Left renal cortex interstitium (tissue), 4 donors: ENCODE data around the gene ZKSCAN2. TPM values are rescaled to one million over a fixed set of nuclear protein-coding genes. Genes with fewer than 3 reads are reported as not detected.
A peak's percentile ranks its signal among the peaks of the same experiment; 100 is the strongest.

Experiments used
- DNase-seq, 4 donors: peaks; one replicate each; pipeline ENCODE4 v3.0.0-alpha.2; 2013; ENCODE audit warnings: low read depth in 4 of 4, low spot score in 2 of 4, missing footprints in 1 of 4
- polyA plus RNA-seq, 4 donors: library from polyadenylated mRNA; unstranded; fragments of 120-200 nt; gene quantifications; one replicate each; pipeline ENCODE4 v1.2.1, GENCODE V29; 2013; ENCODE audit not compliant: insufficient read length in 4 of 4

ZKSCAN2 gene
- 10 to 100 TPM; 10.9 to 11.7 (median 11.4) TPM for polyA plus RNA-seq

DNA sequence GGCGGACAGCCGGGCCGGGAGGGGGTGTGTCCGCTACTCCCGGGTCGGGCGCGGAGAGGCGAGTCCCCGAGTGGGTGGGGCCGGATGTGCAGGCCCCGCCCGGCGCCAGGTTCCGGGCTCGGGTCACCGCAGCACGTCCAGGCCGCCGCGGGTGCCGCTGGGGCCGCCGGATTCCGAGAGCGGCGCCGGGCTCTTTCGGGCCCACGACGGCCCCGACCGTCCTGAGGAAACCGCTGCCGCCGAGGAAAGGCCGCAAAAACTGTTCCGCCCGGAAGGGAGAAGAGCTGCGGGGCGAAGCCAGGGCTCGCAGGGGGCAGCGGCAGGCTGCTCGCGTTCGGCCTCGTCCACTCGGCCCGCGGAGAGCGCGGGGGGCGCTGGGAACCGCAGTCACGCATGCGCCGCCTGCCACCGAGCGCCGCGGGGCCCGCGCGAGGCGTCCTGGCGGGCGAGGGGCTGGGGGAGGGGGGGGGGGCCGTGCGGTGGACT, at the start of gene ZKSCAN2:
Gene ZKSCAN2 (minus strand): TSS at position 376 of the 486 bp plus-strand sequence. CDS start 718 bp downstream, outside the sequence.
- peak; percentile 64 to 77 (median 74) for DNase-seq

DNA sequence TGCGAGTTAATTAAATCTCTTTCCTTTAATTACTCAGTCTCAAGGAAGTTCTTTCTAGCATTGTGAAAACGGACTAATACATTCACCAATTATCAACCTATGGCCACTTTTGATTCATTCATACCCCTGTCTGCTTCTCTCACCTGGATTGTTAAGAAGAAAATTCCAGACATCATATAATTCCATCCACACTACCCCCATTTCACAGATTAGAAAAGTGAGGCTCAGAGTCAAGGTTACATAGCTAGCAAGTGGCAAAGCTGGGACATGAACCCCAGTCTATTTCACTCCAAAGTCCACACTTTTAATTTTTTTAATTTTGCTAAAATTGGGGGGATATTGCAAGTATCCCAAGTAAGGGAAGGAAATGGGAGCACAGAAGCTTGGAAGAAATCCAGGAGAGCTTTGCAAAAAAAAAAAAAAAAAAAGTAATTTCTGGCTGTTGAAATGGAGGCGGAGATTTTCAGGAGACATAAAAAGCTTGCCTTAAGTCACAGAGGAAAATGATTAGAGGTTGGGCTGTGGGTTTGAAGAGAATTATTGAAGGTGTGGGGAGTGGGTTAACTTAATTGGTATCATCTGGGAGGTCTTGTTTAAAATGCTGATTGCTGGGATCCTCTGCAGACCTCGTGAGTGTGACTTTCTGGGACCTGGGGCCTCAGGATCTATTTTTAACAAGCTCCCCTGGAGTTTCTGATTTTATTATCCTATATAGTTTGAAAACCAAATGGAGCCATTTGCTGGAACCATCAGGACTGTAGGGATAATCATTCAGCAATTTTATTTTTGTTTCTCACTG, 42.3 kb upstream of the ZKSCAN2 start:
- DNase-seq, result no peak

DNA sequence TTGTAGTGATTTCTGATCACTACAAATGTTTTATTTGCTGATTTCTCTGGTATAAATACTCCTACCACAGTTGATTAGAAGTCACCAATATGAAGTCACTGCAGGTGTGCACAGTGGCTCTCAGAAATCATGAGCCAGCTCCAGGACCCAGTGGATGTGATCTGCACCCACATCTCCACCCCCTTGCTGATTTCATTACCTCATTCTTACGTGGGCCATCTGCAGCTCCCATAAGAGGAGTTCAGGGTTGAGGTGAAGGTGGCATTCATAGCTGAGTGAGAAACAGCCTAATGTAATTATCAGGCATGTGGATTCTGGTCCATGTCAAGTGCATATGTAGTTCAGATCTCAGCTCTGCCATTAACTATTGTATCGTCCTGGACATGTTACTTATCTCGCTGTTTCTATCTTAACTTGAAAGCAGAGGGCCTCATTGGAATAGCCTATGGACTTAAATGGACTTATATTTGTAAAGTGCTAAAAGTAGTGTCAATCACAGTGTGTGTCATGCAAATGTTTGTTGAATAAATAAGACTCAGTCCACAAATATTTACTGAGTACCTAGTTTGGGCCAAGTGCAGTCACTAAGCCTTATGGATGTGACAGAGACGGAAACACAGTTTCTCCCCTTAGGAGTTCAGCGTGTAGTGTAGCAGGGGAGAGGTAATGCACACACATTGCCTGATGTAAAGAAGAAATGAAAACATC, 40.7 kb upstream of the ZKSCAN2 start:
- no peak for DNase-seq

DNA sequence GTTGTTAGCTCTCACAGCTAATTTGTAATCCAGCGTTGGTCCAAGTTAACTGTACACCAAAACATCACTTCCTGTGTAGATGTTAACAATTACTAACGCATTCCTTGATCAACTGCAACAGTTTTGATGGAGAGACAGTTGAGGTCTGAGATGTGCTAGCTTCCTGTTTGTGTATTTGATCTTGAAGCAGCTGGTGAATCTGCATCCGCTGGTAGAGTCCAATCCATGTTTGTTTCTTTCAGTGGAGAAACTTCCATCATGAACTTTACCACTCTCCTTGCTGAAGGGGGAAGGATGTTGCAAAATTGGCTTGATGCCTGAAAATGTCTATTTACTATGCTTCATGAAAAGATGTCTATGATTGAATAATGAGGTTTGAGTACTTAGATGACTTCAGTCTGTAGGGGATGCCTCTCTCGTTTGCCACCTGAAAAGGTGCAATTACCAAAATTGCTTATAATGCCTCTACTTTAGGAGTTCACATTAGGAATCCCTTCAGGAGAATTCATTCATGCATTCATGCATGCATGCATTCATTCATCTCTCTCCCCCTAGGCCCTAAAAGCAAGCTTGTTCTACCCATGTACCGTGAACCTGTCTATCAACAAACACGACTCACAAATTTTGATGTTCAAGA, 39.6 kb upstream of the ZKSCAN2 start:
- no peak for DNase-seq

DNA sequence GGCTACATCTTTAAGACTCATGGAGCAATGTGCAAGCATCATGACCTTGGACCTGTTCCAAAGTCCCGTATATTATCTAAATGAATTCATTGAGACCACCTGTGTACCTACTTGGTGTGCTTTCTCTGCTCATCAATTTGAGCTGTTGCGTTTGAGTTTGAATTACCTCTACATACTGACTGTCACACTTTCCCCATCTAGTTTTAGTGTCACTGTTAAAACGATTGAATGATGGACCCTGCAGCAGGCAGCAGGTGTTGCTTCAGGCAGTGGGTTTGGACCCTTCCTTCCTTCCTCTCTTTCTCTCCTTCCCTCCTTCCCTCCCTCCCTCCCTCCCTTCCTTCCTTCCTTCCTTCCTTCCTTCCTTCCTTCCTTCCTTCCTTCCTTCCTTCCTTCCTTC, 33.9 kb upstream of the ZKSCAN2 start:
- no peak for DNase-seq

DNA sequence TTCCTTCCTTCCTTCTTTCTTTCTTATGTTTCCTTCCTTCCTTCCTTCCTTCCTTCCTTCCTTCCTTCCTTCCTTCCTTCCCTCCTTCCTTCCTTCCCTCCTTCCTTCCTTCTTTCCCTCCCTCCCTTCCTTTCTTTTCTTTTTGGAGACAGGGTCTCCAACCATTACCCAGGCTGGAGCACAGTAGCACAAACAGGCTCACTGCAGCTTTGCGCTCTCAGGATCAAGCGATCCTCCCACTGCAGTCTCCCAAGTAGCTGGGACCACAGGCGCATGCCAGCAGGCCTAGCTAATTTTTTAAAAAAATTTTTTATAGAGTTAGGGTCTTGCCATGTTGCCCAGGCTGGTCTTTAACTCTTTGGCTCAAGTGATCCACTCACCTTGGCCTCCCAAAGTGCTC, 31.8 kb upstream of the ZKSCAN2 start:
- DNase-seq, result no peak

DNA sequence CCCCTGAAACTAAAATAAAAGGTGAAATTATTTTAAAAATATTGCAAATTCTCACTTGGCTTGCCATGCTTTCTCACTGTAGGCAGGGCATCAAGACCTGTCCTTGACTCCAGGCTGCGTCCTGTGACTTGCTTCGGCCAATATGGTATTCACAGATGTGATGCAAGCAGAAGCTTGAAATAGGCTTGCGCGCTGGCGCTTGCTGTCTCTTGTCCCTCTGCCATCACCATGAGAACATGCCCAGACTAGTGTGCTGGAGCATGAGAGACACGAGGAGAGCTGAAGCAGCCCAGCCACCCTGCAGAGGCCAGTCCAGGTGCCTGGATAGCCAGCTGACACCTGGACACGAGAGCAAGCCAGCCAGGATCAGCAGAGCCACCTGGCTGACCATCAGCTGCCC, 21.8 kb upstream of the ZKSCAN2 start:
- no peak for DNase-seq

DNA sequence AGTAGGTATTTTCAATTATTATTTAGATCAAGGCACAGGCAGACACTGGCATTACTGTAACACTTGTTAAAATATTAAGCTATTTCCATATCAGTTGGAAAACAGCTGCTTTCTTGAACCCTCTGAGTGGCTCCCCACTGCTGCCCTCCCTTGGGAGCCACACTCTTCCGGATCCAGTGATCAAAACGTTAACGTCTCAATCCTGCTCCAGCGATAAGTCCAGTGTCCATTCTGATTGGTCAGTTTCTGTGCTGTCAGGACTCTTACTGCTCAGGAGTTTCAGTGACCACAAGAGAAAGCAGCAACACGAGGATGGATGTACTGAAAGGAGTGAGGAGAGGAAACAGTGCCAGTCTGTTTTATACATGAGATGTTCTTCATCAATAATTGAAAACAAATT, 13.8 kb upstream of the ZKSCAN2 start:
- DNase-seq, result no peak

DNA sequence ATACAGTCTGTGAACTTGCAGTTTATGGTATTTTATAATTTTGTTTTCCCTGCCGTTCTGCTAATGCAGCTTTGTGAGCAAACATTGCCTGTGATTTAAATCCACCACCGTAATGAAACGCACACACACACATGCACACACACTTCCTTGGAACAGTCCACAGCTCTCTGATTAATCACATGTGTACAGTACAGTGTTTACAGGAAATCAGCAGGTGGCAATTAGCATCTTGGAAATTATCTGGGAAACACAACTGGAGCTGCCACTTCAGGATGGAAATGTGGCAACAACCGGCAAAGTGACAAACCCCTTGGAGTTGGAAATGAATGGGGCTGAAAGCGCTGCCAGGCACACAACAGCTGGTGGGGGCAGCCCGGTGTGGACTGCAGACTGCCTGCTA, 12.9 kb upstream of the ZKSCAN2 start:
- DNase-seq, result no peak

DNA sequence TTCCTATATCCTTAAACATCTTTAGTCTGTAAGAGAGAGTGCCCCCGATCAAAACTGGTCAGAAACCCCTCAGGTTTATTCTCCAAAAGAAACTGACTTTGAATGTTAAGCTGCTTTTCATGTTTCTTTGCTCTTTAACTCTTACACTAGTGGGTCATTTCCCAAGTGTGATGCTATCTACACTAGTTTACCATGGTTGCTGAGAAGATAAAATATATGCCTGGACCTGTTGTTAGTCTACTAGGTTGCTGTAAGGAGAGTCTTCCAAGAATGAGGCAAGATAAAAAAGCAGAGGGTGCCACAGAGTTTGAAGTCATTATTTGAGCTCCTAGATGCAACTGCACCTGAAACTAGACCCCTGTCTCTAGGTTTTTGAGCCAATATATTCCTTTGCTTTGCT, 12.2 kb upstream of the ZKSCAN2 start:
- DNase-seq, result no peak

DNA sequence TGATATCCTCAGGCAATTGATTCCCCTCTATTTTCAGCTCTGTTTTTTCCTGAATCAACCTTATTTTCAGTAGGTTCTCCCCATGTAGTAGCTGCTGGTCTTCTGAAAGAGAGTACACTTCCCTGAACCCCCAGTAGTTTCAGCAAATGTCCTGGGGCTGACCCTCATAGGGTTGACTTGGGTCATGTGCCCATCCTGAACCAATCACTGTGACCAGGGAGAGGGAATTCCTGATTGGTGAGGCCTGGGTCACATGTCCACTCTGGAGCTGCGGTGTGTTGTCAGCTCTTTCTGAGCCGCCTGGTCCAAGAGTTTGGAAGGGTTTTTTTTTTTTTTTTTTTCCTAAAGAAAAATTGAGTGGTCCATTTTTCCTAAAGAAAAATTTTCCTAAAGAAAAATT, 8.3 kb upstream of the ZKSCAN2 start:
- DNase-seq, result no peak

DNA sequence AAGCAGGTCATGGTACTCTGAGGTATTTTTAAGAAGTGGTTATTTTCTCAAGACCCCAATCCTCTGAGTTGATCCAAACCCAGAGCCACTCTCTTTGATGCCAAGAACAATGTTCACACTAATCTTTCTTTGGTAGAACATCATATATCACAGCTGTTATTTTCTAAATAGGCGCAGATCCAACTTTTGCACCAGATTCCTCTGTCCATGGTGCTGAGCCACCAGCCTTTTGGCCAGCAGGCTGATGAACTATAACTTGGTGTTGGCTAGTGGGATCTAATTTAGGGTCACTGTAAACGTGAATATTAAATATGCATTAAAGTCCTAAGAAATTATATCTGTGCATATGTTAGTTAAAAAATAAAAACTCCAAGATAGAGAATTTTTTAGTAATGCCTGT, 7.0 kb upstream of the ZKSCAN2 start:
- no peak for DNase-seq

DNA sequence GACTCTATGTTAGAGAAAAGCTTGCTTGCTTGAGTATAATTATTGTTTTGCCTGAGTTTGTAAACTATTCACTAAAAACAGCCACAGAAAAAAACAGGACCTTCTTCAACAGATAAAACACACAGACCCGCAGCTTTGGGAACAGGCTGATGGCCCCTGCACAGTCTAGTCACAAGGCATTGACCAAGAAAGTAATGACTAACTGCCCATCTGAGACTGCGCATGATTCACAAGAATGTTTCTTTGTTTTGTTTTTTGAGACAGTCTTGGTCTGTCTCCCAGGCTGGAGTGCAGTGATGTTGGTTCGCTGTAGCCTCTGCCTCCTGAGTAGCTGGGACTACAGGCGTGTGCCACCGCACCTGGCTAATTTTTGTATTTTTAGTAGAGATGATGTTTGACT, 2.8 kb upstream of the ZKSCAN2 start:
- DNase-seq, result no peak

DNA sequence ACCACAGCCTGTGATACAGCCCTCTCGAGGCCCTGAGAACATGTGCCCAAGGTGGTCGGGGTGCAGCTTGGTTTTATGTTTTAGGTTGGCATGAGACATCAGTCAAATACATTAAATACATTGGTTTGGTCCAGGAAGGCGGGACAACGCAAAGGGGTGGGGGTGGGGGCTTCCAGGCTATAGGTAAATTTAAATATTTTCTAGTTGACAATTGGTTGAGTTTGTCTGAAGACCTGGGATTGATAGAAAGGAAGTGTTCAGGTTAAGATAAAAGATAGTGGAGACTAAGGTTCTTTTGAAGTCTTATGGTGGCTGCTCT, 1.2 kb upstream of the ZKSCAN2 start:
- DNase-seq, result no peak

DNA sequence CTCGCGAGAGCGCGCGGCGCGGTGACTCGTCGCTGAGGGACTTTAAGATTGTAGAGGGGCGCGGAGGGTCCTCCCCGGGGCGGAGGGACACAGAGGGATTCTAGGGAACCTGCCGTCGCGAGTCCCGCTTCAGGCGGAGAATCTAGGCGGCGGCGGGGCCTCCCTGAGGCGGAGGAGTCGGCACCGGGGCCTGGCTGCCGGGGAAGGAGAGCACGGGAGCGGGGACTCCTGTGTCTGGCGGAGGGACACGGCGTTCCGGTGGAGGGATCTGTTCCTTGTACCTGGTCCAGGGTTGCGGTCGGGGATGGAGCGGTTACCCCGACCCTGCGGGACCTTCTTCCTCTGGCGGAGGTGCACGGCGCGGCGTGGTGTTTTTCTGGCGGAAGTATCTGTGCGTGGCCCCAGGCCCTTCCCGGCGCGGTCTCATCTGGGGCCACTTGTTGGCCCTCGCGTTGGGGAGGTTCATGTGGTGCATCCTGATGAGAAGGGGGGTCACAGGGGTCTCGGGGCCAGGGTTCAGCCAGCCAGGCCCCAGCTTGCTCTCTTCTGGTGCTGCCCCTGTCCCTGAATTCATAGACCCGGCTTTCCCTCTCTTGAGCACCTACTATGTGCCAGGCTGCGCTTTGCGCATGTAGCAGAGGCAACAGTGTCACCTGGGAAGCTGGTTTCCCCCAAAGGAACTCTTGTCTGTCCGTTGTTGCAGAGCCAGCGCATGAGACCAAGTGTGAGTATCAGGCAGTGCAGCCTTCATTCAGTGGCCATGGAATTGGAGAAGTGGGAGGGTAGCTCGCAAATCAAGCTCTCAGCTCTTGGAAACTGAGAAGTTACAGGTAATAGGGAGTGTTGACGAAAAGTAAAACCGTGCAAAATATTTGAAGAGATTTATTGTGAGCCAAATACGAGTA, 563 bp upstream of the ZKSCAN2 start:
- peak; percentile 72 to 79 (median 76) for DNase-seq

DNA sequence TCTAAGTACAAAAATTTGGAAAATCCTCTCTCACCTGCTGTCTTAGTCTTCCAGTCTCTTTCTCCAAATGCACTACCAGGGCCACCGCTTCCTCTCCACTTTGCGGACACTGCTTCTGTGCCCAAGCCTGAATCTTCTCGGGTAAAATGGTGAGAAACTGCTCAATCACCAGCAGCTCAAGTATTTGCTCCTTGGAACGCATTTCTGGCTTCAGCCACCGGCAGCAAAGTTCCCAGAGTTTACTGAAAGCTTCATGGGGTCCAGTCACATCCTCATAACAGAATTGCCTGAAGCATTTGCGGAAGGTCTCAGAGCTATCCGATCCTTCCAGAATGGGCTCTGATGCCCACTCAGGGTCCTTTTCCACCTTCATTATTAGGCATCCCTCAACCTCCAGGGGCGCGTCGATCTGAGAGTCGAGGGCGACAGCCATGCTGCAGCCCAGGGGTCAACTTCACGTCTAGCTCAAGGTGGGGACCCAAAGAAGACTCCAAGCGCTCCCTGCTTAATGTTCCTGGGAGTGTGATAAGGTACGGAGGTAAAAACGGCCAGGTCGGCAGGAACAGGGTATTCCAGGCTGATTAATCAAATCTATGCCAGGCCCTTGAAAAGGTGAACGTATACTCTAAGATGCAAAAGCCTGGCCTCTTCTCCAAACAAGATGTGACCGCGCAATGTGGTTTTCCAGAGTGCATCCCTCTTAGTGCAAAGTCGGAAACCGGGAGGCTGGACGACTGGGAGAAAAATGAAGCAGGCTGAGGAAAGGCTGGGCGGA, 763 bp downstream of the ZKSCAN2 start:
- DNase-seq, result peak in 2 of 4 donors; percentile 6 to 50

DNA sequence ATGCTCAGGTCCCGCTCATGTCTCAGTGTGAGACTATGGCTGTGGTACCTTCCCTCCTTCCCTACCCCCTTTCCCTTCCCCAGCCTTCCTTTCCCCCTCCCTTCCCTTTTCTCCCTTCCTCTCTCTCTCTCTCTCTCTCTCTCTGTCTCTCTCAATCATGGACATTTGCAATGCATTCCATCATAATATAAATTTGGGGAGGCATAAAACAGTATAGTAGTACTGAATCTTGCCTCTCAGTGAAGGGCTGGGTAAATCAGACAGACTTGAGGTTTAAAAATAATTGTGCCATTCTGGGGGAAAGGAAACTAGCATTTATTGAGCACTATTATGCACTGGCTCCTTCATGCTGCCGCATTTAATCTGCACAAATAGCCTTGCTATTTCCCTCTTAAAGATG, 4.3 kb downstream of the ZKSCAN2 start:
- no peak for DNase-seq

DNA sequence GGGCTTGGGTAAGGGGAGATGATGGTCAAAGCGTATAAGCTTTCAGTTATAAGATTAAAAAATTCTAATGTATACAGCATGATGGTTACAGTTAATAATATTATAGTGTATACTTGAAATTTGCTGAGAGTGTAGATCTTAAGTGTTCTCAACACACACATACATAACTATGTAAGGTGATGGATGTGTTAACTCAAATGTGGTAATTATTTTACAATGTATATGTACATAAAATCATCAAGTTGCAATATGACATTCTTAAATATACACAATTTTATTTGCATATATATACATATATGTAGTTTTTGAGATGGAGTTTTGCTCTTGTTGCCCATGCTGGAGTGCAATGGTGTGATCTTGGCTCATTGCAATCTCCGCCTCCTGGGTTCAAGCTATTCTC, 7.2 kb downstream of the ZKSCAN2 start:
- no peak for DNase-seq

DNA sequence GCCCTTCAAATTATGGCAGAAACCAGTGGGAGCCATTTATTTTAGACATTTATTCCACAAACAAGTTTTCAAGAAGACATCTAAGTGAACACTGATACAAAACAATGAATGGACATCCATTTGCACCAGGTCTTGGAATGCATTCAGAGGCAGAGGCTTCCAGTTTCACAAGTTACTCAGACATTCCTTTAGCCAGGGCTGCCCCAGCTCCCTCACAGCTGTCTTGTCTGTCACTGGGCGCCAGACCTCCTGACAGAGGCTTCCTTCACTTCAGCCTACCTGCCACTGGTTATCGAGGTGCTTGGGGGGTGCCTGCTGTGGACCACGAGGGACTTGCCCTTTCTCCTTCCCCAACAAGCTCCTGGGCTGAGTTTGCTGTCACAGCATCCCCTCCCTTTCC, 21.7 kb downstream of the ZKSCAN2 start:
- no peak for DNase-seq

DNA sequence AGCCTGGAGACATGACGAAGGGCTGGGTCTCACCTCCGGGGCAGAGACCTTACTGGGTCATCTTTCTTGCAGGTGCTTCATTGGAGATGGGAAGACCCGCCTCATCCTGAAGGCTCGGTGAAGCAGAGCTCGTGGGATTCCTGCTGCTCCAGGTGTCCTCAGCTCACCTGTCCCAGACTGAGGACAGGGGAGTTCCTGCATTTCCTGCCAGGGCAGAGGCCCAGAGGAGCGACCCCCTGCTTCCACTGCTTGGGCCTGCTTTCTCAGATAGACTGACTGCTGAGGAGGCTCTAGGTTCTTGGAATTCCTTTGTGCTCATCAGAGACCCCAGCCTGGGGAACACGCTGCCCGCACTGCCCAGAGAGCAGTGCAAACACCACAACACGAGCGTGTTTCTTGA, 29.3 kb downstream of the ZKSCAN2 start:
- no peak for DNase-seq
